ENCODE measurements around the gene IMPA2.
"Not testable (repeated sequence)": the region's sequence is repeated elsewhere in the genome, so short reads cannot be mapped to it uniquely, and the experiment has no call there.

Gene IMPA2

DNA sequence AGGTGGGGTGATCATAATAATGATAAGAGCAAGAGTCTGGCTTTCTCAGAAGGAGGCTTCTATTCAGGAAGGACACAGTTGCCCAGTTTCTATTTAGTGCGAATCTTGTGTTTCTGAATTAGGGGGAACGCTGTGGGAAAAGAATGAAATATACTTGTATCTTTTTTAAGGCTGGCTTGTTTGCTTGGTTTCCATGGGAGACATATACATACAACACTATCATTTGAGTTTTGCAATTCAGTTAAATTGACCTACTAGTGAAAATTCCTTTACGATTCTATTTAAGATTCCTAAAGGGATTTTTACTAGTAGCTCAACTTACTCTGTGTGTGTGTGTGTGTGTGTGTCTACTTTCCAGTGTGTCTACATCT lies 87.6 kb downstream of the IMPA2 start:
- Histone ChIP-seq H3F3A (ENCODE audit: insufficient read depth) (no peaks in the 10 kb centered on the region), H3K4me3 (ENCODE audit: insufficient read depth, low read length, poor library complexity, severe bottlenecking) (no peak overlapping the region), H3K9ac (ENCODE audit: low read length) (no peak overlapping the region), H4K20me1 (ENCODE audit: low read depth, low read length) (no peaks in the 10 kb centered on the region), H3K36me3 (ENCODE audit: low read length) (no peaks in the 10 kb centered on the region), H3K9me3 (ENCODE audit: insufficient read depth, low read length) (no peaks in the 10 kb centered on the region), H3K27me3 (ENCODE audit: low read length) (no peaks in the 10 kb centered on the region), H3K4me2 (ENCODE audit: low read depth, low read length, poor library complexity, severe bottlenecking) (no peak overlapping the region), H3K9me2 (replicated peaks; ENCODE audit: insufficient read depth, low read length) (no peaks in the 10 kb centered on the region), H3K79me2 (ENCODE audit: insufficient read depth, low read length) (no peaks in the 10 kb centered on the region), H2AFZ (ENCODE audit: low read depth, low read length, severe bottlenecking) (no peak overlapping the region), H3K27ac (ENCODE audit: low read depth, low read length) (no peak overlapping the region)
- TF ChIP-seq, protein P1, sequence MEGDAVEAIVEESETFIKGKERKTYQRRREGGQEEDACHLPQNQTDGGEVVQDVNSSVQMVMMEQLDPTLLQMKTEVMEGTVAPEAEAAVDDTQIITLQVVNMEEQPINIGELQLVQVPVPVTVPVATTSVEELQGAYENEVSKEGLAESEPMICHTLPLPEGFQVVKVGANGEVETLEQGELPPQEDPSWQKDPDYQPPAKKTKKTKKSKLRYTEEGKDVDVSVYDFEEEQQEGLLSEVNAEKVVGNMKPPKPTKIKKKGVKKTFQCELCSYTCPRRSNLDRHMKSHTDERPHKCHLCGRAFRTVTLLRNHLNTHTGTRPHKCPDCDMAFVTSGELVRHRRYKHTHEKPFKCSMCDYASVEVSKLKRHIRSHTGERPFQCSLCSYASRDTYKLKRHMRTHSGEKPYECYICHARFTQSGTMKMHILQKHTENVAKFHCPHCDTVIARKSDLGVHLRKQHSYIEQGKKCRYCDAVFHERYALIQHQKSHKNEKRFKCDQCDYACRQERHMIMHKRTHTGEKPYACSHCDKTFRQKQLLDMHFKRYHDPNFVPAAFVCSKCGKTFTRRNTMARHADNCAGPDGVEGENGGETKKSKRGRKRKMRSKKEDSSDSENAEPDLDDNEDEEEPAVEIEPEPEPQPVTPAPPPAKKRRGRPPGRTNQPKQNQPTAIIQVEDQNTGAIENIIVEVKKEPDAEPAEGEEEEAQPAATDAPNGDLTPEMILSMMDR (IDR thresholded peaks at IDR 0.05; ENCODE audit: insufficient read depth, low read length, poor library complexity, severe bottlenecking): no peak
- TF ChIP-seq EZH2phosphoT487 (conservative IDR thresholded peaks at IDR 0.05; ENCODE audit: low read length): no peak

DNA sequence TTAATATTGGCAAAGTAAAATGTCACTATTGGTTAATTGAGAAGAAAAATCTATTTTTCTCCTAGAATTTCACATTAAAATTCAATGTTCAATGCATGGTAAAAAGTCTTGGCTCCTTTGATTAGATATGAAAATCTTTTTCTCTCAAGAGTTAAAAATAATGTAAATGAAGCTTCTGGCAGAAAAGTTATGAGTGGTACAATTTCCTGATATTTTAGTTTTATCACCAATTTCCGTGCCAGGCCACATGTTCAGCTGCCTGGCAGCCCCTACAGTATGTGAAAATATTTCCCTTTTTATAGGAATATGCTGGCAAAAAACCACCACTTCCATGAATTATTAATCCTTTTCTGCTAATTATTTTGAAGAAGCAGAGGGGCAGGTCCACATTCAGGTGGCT lies 89.8 kb downstream of the IMPA2 start:
- not testable (repeated sequence) for H3K4me2 ChIP-seq (ENCODE audit: low read depth, low read length, poor library complexity, severe bottlenecking); H3K79me2 ChIP-seq (ENCODE audit: insufficient read depth, low read length); H2AFZ ChIP-seq (ENCODE audit: low read depth, low read length, severe bottlenecking); H3K4me3 ChIP-seq (ENCODE audit: insufficient read depth, low read length, poor library complexity, severe bottlenecking); H3F3A ChIP-seq (ENCODE audit: insufficient read depth); H3K9ac ChIP-seq (ENCODE audit: low read length); H3K27me3 ChIP-seq (ENCODE audit: low read length); H3K9me3 ChIP-seq (ENCODE audit: insufficient read depth, low read length); H3K27ac ChIP-seq (ENCODE audit: low read depth, low read length); H3K9me2 ChIP-seq (replicated peaks; ENCODE audit: insufficient read depth, low read length); H3K36me3 ChIP-seq (ENCODE audit: low read length); H4K20me1 ChIP-seq (ENCODE audit: low read depth, low read length)

DNA sequence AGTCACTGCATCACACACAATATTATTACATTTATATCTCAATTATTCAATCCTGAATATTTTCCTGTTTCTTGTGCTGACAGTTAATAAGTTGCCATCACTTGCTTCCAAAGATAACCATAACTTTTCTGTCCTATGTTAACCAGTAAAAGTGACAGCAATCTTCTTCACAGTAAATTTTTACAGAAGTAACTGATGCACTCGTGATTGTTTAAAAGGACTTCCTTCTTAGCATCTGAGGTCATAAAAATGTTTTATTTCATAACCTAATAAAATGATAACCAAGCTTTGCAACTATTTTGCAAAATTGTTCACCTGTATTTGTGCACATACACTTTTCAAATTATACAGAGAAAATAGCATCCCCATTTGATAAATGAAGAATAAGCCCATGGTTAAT lies 91.7 kb downstream of the IMPA2 start:
- TF ChIP-seq, protein P1 (IDR thresholded peaks at IDR 0.05; ENCODE audit: insufficient read depth, low read length, poor library complexity, severe bottlenecking): no peak
- TF ChIP-seq EZH2phosphoT487 (conservative IDR thresholded peaks at IDR 0.05; ENCODE audit: low read length): no peak
- Histone ChIP-seq H3K27ac (ENCODE audit: low read depth, low read length) (no peak overlapping the region), H3K4me3 (ENCODE audit: insufficient read depth, low read length, poor library complexity, severe bottlenecking) (no peak overlapping the region), H4K20me1 (ENCODE audit: low read depth, low read length) (no peaks in the 10 kb centered on the region), H3K9me3 (ENCODE audit: insufficient read depth, low read length) (no peaks in the 10 kb centered on the region), H3K36me3 (ENCODE audit: low read length) (no peaks in the 10 kb centered on the region), H3F3A (ENCODE audit: insufficient read depth) (no peaks in the 10 kb centered on the region), H3K4me2 (ENCODE audit: low read depth, low read length, poor library complexity, severe bottlenecking) (no peak overlapping the region), H3K9ac (ENCODE audit: low read length) (no peak overlapping the region), H3K27me3 (ENCODE audit: low read length) (no peaks in the 10 kb centered on the region), H2AFZ (ENCODE audit: low read depth, low read length, severe bottlenecking) (no peak overlapping the region), H3K9me2 (replicated peaks; ENCODE audit: insufficient read depth, low read length) (no peaks in the 10 kb centered on the region), H3K79me2 (ENCODE audit: insufficient read depth, low read length) (no peaks in the 10 kb centered on the region)

DNA sequence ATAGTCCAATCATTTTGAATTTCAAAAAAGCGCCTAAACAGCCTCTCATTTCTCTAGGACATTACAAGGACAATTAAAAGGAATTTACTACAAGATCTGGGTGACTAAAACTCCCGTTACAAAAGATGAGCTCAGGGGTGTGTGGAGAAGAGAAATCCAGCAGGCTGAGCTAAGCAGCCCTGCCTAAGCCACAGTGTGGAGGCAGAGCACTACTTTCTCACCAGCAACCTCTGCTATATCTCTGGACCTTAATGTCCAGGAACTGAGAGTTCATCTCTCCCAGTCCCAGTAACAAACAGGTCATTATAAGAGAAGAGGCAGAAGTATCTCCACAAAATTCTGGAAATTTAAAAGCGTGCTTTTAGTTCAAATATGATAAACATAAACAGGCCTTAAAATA lies 93.4 kb downstream of the IMPA2 start:
- H4K20me1 ChIP-seq (ENCODE audit: low read depth, low read length): no peaks in the 10 kb centered on the region
- H3K9ac ChIP-seq (ENCODE audit: low read length): no peak overlapping the region
- no peaks in the 10 kb centered on the region for H3K9me3 ChIP-seq (ENCODE audit: insufficient read depth, low read length)
- H3K79me2 ChIP-seq (ENCODE audit: insufficient read depth, low read length): no peaks in the 10 kb centered on the region
- no peaks in the 10 kb centered on the region for H3K36me3 ChIP-seq (ENCODE audit: low read length)
- no peaks in the 10 kb centered on the region for H3K27me3 ChIP-seq (ENCODE audit: low read length)
- H2AFZ ChIP-seq (ENCODE audit: low read depth, low read length, severe bottlenecking): no peak overlapping the region
- H3K9me2 ChIP-seq (replicated peaks; ENCODE audit: insufficient read depth, low read length): no peaks in the 10 kb centered on the region
- H3K27ac ChIP-seq (ENCODE audit: low read depth, low read length): no peak overlapping the region
- no peak overlapping the region for H3K4me3 ChIP-seq (ENCODE audit: insufficient read depth, low read length, poor library complexity, severe bottlenecking)
- no peaks in the 10 kb centered on the region for H3F3A ChIP-seq (ENCODE audit: insufficient read depth)
- TF ChIP-seq EZH2phosphoT487 (conservative IDR thresholded peaks at IDR 0.05; ENCODE audit: low read length): no peak
- TF ChIP-seq, protein P1 (IDR thresholded peaks at IDR 0.05; ENCODE audit: insufficient read depth, low read length, poor library complexity, severe bottlenecking): no peak
- no peak overlapping the region for H3K4me2 ChIP-seq (ENCODE audit: low read depth, low read length, poor library complexity, severe bottlenecking)

Data from SU-DHL-6 (cell line).